ENCODE results near the gene RERG.

DNA sequence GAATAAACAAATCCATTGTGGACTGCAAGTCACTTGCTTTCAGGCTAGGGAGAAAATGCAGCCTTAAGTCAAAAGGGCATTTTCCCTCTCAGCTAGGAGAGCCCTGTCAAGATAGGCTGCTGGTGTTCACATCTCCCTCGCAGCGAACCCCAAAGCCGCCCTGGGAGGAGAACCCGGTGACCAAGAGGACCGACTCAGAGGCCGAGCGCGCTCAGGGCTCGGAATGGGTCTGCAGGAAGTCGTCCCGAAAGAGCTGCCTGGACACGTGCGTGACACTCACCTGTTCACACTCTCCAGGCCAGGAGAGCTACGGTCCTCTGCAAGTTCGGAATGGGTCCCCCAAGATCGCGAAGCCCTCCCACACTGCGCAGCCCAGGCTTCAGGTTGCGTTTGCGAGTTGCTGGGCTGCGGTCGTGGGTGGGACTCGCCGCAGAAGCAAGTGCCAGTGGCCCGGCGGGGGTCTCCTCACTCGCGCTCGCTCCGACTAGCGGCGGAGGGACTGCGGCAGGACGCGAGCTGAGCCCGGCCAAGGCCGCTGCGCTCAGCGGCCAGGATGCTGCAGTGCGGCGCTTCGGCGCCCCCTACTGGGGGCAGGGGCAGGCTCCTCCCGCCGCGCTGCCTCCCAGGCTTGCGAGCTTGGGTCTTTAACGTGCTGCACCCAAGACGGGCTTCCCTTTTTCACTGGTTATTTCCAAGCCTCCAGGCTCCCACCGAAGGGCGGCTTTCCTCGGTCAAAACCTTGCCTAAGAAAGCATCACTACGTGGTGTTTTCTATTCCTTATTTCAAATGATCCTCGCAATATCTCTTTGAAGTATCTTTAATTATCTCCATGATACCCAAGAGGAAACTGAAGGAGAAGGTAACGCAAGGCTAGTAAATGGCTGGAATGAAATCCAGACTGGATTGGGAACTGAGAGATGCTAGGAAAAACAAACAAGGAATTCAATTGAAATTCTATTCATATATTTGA is at the start of gene RERG:
- peak; percentile 90 for TF ChIP-seq CTCF (conservative IDR thresholded peaks at IDR 0.05; ENCODE audit: low read depth, low read length)
- TF ChIP-seq POLR2A (IDR thresholded peaks at IDR 0.05; ENCODE audit: low read depth, low read length), result no peak
- no peak for TF ChIP-seq NFE2L2 (IDR thresholded peaks at IDR 0.05; ENCODE audit: low read depth, low read length)

Measured in IMR-90 (cell line).